GM08714 (cell line): ENCODE results near the gene SPNS1.

Experiments used
- H3K4me3 ChIP-seq: fragments of 200-500 bp; sonication (Bioruptor generic); 2 replicates; pipeline ENCODE4 v1.5.1; 2014; ENCODE audit warnings: mild to moderate bottlenecking, low read length, inconsistent platforms
- ZNF274 ChIP-seq: IDR thresholded peaks from 2 replicates; pipeline ENCODE4 v1.6.1; 2012; ENCODE audit warnings: mild to moderate bottlenecking, low read depth, low read length

The SPNS1 gene

DNA sequence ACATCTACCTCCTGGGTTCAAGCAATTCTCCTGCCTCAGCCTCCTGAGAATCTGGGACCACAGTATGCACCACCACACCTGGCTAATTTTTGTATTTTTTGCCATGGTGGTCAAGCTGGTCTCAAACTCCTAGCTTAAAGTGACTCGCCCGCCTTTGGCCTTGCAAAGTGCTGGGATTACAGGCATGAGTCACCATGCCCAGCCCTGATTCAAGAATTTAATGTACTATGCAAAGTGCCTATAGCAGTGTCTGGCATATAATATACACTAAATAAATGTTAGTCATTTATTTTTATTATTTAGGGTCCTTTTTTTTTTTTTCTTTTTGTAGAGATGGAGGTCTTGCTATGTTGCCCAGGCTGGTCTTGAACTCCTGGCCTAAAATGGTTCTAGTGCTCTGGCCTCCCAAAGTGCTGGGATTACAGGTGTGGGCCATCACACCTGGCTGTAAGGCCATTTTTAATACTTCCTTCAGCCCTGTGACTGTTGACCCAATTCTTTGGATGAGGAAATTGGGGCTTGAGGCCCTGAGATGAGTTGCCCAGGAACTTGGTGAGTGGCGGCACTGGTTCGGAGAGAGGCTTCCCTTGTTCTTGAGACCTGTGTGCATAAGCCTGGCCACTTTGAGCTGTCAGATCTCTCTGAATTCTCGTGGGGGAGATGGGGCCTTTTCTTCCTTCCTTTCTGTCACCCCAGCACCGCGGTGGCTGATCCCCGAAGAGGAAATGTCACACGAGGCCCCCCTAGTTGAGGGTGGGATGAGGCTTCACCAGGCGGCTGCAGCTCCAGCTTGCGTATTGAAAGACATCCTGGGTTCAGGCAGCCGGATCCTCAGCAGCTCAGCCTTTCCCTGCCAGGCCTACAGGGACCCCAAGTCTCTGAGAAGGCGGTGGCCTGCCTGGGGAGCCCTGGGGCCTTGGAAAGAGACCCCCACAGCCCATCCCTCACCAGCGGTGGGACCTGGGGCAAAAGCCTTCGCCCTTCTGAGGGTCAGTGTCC, 49.0 kb downstream of the SPNS1 start:
- TF ChIP-seq ZNF274: no peak
- H3K4me3 ChIP-seq: no peak overlapping the region

DNA sequence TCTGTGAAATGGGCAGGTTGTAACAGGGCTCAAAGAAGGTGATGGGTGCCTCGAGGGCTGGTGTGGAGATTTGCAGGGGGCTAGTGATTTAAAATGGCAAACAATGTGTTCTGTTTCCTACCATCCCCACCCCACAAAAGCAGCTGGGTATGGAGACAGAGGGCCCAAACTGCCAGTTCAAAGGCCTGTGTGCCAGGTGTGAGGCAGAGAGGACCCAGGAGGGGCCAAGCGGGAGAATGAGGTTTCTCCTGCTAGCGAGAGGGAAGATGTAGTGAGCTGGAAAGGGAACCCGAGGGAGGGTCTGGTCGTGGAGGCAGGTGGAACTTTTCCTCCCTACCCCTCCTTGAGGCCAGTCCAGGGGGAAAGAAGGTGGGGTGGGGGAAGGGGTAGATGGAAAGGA, 49.7 kb downstream of the SPNS1 start:
- H3K4me3 ChIP-seq: no peak overlapping the region
- no peak for TF ChIP-seq ZNF274

DNA sequence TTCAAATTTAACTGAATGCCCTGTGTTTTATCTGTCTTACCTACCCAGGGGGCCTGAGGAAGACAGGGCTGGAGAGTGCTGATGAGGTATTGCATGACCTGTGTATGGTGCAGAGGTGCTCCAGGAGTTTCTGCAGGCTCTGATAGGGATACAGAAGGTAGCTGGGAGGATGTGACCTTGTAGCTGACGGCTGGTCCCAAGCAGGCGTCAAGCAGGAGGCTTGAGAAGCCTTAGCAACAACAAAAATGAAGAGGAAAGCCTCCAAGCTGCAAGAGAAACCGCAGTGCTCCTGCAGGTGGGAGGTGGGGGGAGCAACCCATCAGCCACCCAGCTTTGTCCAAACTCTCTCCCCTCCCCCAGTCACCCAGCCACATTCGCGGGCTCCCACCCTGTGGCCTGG, 50.6 kb downstream of the SPNS1 start:
- no peak overlapping the region for H3K4me3 ChIP-seq
- TF ChIP-seq ZNF274: no peak

DNA sequence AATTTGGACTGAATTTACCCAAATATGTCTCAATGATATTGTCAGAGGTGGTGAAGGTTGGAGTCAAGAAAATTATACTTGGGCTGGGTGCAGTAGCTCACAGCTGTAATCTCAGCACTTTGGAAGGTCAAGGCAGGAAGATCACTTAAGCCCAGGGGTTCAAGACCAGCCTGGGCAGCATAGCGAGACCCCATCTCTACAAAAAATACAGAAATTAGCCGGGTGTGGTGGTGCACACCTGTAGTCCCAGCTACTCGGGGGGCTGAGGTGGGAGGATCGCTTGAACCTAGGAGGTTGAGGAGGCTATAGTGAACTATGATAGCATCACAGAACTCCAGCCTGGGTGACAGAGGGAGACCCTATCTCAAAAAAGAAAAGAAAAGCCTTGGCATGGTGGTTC, 51.2 kb downstream of the SPNS1 start:
- no peak overlapping the region for H3K4me3 ChIP-seq
- TF ChIP-seq ZNF274: no peak

DNA sequence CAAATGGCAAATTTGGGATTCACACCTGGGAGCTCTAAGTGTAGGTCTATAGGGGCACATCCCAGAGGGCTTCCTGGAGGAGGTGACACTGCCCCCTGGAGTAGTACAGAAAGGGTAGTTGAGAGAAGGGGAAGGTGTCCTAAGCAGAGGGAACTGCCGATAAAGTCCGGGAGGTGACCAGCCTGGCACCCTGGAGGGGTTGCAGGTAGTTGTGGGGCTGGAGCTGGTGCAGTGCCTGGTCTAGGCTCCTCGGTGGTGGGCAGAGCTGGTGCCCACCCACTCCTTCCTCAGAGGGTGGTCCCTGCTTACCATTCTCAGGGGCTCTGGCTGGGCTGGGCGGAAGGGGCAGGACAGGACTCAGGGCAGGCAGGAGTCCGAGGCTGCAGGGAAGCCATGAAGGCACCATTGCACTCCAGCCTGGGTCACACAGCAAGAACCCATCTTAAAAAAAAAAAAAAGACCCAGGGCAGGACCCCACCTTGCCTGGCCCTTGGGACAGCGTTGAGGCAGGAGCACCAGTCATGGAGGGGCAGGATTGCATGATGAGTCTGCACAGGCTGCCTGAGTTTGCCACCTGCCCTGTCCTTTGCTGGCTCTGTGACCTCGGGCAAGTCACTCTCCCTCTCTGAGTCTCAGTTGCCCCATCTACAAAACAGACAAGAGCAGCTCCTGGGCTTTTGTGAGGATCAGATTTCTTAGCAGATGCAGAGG, 54.0 kb downstream of the SPNS1 start:
- no peak overlapping the region for H3K4me3 ChIP-seq
- TF ChIP-seq ZNF274: no peak

DNA sequence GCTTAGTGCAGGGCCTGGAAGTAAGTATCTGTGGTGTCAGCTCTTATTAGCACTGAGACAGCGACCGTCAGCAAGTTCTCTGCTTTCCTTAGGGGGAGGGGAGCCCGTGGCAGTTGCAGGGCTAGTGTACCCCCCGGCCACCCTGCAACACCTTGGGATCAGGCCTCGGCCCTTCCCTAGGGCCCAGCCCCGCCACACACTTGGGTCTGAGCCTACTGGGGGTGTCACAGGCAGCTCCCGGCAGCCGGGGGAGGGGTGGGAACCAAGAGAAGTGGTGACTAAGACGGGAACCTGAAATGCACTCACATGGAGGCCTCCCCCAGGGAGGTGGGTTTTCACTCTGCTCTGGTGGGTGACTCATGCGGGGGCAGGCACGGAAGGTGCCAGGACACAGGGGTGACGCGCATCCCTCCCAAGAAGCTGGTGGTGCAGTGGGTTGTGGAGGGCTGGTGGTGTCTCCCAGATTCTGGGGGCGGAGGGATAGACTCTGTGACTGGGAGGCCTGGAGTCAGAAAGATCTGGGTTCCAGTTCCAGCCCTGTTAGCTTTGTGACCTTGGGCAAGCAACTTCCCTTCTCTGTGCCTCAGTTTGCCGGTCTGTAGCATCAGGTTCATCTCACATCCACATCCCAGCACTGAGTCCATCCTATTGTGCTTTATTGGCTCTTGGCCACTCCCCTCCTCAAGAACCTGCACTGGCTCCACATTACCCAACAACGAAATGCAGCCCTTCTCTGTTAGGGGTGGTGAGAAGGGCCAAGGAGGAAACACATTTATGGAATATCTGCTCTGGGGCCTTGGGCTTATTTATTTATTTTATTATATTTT, 54.8 kb downstream of the SPNS1 start:
- no peak overlapping the region for H3K4me3 ChIP-seq
- TF ChIP-seq ZNF274: no peak

DNA sequence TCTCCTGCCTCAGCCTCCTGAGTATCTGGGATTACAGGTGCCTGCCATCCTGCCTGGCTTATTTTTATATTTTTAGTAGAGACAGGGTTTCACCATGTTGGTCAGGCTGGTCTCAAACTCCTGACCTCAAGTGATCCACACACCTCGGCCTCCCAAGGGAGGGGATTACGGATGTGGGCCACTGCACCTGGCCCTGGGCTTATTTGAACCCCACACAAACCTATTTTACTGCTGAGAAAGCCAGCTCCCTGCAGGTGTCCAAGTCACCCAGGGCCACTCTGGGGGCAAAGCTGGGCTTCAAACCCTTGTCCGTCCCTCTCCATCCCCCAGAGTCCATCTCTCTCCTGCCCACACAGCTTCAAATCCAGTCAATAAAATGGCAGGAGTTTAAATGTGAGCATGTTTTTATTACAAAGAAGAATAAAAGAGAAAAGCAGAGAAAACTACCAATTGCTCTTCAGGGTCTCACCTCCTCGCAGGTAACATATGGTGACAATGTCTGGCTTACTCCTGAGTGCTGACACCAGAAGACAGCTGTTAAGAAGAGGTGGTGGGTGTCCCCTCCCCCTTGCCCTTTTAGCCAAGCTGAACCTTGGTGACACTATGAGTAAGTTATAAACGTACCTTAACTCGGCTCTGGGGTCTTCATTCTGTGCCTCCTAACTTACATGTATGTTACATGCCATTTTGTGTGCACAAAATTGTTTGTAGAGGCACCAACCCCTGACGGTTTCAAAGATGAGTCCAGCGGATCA, 55.7 kb downstream of the SPNS1 start:
- no peak overlapping the region for H3K4me3 ChIP-seq
- no peak for TF ChIP-seq ZNF274
